Vagina (tissue), 2 donors: ENCODE measurements around the gene GJD3. TPM values are rescaled to one million over a fixed set of nuclear protein-coding genes. Genes with fewer than 3 reads are reported as not detected.

ENCODE experiments used
- DNase-seq, 2 donors: peaks; one replicate each; pipeline ENCODE4 v3.0.0-alpha.2; 2017; ENCODE audit errors: extremely low spot score in 2 of 2
- H3K27ac ChIP-seq: fragments of 200-600 bp; sonication (generic); one replicate; pipeline ENCODE4 v1.5.1; 2019
- H3K27me3 ChIP-seq: fragments of 200-600 bp; sonication (generic); one replicate; pipeline ENCODE4 v1.5.1; 2019
- H3K36me3 ChIP-seq, 2 donors: fragments of 200-600 bp; sonication (generic); one replicate each; pipeline ENCODE4 v1.5.1; 2017 to 2019
- H3K4me1 ChIP-seq: fragments of 200-600 bp; sonication (generic); one replicate; pipeline ENCODE4 v1.5.1; 2019
- H3K4me3 ChIP-seq, 2 donors: fragments of 200-600 bp; sonication (generic); 1 replicate in 1 of 2; 2 replicates in 1 of 2; pipeline ENCODE4 v1.5.1; 2016 to 2019
- H3K9me3 ChIP-seq: fragments of 200-600 bp; sonication (generic); one replicate; pipeline ENCODE4 v1.5.1; 2019
- POLR2A ChIP-seq, 2 donors: fragments of 450-650 bp; IDR thresholded peaks; one replicate each; pipeline ENCODE4 v1.6.1; 2017; ENCODE audit warnings: antibody characterized with exemption in 2 of 2, mild to moderate bottlenecking in 2 of 2, moderate library complexity in 2 of 2
- POLR2AphosphoS5 ChIP-seq, 2 donors: sonication (generic); formaldehyde crosslinking; IDR thresholded peaks; one replicate each; pipeline ENCODE4 v1.9.0; 2017; ENCODE audit warnings: antibody characterized with exemption in 2 of 2, mild to moderate bottlenecking in 2 of 2, low read depth in 1 of 2; ENCODE audit not compliant: insufficient read depth in 1 of 2
- intact Hi-C: fragments of 100-400 bp; cut with DNase I; formaldehyde crosslinking; loops from one replicate; pipeline ENCODE4 v1.15.1; 2023
- total RNA-seq: library from RNA; depleted of rRNA; stranded (reverse); fragments of >200 nt; gene quantifications from one replicate; pipeline ENCODE4 v1.2.3, GENCODE V29; 2016
- TF ChIP-seq, protein P1 (sequence below), 3 experiments: fragments of 450-650 bp in 2 of 3; fragments of 200-600 bp in 1 of 3; sonication (generic) in 1 of 3; IDR thresholded peaks; one replicate each; pipeline ENCODE4 v1.5.1; 2017 to 2019; ENCODE audit warnings: antibody characterized with exemption in 3 of 3, mild to moderate bottlenecking in 2 of 3, moderate library complexity in 2 of 3

The GJD3 gene
- total RNA-seq, 1 donor from 2014 or later: 12.0 TPM

DNA sequence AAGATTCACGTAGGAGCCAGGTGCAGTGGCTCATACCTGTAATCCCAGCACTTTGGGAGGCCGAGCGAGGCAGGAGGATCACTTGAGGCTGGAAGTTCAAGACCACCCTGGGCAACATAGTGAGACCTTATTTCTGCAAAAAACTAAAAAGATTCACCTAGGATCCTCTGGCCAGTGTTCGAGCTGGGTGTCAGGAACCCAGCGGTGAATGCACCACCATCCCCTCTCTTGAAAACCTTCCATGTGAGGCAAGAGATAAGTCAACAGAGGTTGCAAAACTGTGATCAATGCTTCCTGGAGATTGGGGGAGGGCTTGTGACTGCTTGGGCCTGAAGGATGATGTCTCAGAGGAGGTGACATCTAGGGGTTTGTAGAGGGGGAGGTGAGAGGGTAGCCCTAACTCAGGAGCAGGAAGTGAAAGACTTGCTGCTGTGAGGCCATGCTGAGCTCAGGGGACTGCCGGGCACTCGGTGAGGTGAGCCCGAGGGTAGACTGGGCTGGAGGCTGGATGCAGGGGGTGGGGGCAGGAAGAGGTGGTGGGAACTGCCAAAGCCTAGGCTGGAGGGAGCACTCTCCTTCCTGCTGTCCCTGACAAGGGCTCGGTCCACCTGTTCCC lies 11.7 kb downstream of the GJD3 start:
- peaks cover 3 to 45% of the 10 kb centered on the region in 2 donors for H3K36me3 ChIP-seq
- H3K4me1 ChIP-seq: peaks cover 52% of the 10 kb centered on the region
- H3K27me3 ChIP-seq: no peaks in the 10 kb centered on the region
- TF ChIP-seq, protein P1, sequence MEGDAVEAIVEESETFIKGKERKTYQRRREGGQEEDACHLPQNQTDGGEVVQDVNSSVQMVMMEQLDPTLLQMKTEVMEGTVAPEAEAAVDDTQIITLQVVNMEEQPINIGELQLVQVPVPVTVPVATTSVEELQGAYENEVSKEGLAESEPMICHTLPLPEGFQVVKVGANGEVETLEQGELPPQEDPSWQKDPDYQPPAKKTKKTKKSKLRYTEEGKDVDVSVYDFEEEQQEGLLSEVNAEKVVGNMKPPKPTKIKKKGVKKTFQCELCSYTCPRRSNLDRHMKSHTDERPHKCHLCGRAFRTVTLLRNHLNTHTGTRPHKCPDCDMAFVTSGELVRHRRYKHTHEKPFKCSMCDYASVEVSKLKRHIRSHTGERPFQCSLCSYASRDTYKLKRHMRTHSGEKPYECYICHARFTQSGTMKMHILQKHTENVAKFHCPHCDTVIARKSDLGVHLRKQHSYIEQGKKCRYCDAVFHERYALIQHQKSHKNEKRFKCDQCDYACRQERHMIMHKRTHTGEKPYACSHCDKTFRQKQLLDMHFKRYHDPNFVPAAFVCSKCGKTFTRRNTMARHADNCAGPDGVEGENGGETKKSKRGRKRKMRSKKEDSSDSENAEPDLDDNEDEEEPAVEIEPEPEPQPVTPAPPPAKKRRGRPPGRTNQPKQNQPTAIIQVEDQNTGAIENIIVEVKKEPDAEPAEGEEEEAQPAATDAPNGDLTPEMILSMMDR (IDR thresholded peaks at IDR 0.05): no peak
- TF ChIP-seq POLR2AphosphoS5 (IDR thresholded peaks at IDR 0.05; ENCODE audit: insufficient read depth in 1 of 2, low read depth in 1 of 2): no peak
- DNase-seq: no peak
- H3K9me3 ChIP-seq: no peaks in the 10 kb centered on the region
- no peak overlapping the region for H3K4me3 ChIP-seq
- H3K27ac ChIP-seq: no peak overlapping the region
- intact Hi-C loops: no loop called here

DNA sequence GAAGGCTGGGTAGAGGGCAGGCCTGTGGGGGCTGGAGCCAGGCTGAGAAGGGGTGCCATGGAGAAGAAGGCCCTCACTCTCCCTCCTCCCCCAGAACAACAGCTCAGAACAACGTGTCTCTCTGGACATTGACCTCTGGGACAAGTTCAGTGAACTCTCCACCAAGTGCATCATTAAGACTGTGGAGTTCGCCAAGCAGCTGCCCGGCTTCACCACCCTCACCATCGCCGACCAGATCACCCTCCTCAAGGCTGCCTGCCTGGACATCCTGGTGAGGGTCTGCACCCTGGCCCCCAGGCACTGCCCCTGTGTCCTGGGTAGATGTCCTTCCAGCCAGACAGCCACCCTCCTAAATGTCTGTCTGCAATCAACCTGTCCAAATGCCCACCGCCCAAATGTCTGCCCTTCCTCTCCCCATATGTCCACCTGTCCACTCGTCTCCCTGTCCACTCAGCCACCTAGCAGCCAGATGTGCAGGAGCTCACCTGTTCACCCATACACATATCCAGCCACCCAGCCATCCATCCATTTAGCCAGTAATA lies 12.2 kb downstream of the GJD3 start:
- peaks cover 58% of the 10 kb centered on the region for H3K4me1 ChIP-seq
- no peak overlapping the region for H3K27ac ChIP-seq
- peak in 1 of 2 donors; percentile 87 for DNase-seq
- TF ChIP-seq POLR2AphosphoS5 (IDR thresholded peaks at IDR 0.05; ENCODE audit: insufficient read depth in 1 of 2, low read depth in 1 of 2) (no peak), POLR2A (IDR thresholded peaks at IDR 0.05) (no peak)
- TF ChIP-seq, protein P1 (IDR thresholded peaks at IDR 0.05): no peak
- intact Hi-C loops: no loop called here
- no peak overlapping the region for H3K4me3 ChIP-seq
- peaks cover 3 to 45% of the 10 kb centered on the region in 2 donors for H3K36me3 ChIP-seq
- H3K9me3 ChIP-seq: no peaks in the 10 kb centered on the region
- no peaks in the 10 kb centered on the region for H3K27me3 ChIP-seq

DNA sequence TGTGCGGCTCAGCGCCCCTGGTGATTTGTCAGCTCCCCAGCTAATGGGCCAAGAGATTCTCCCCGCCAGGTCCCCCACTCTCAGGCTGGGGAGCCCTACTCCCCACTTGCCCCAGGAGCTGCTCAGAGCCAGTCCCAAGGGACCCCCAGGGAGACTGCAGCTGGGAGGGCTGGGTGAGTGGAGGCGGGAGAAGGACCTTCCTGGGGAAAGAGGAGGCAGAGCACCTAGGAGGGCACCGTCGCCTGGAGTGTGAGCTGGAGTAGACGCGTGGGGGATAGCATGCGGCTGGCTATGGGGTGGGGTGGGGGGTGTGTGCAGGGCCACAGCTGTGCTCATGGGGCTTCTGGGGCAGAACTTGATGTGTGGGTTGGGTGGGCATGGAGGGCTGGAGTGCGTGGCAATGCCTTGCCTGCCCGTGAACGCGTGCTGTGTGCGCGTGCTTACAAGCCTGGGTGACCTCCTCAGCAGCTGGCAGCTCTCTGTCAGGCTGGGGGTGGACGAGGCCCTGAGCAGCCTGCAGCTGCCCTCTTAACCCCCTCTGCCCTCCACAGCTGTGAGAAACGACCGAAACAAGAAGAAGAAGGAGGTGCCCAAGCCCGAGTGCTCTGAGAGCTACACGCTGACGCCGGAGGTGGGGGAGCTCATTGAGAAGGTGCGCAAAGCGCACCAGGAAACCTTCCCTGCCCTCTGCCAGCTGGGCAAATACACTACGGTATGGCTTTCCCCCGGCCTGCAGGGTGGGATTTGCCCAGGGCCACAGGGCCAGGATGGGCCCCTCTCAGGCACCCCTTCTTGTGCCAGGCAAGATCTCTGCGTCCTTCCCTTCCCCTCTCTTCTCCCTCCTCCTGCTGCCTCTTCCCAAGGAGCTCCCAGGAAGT lies 12.9 kb downstream of the GJD3 start:
- Histone ChIP-seq H3K27ac (no peak overlapping the region), H3K9me3 (no peaks in the 10 kb centered on the region), H3K36me3 (peaks cover 3 to 45% of the 10 kb centered on the region in 2 donors), H3K4me3 (no peak overlapping the region), H3K4me1 (peaks cover 65% of the 10 kb centered on the region), H3K27me3 (no peaks in the 10 kb centered on the region)
- intact Hi-C loops: no loop called here
- TF ChIP-seq POLR2A (IDR thresholded peaks at IDR 0.05) (no peak), POLR2AphosphoS5 (IDR thresholded peaks at IDR 0.05; ENCODE audit: insufficient read depth in 1 of 2, low read depth in 1 of 2) (no peak)
- TF ChIP-seq, protein P1 (IDR thresholded peaks at IDR 0.05): no peak
- no peak for DNase-seq

DNA sequence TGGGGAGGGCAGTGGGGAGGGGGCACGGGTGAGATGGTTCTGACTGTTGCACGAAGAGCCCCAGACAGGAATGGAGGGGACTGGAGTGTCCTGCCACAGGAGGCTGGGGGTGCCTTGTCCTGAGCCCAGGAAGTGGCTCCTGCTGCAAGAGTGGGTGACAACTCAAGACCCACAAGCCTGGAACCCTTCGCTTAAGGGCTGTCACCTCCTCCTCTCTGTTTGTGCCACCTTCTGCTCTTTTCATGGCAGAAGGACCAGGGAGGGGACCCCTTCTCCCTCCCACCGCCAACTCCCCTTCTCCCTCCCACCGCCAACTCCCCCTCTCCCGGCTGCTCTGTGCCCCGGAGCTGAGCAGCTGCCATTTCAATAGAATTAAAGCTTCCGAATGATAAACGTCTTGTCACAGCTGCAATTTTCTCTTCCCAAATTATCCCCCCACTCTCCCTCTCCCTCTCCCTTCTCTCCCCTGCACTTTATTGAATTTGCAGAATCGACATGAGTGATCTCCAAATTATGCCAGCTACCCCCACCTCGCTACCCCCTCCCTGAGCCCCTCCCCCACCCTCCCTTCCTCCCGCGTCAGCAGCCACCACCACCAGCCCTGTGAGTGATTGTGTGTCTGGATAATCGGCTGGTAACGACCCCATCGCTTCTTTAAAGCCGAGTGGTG lies 13.7 kb downstream of the GJD3 start:
- H3K27me3 ChIP-seq: no peaks in the 10 kb centered on the region
- peaks cover 68% of the 10 kb centered on the region for H3K4me1 ChIP-seq
- no peak for DNase-seq
- intact Hi-C loops: no loop called here
- peaks cover 3 to 41% of the 10 kb centered on the region in 2 donors for H3K36me3 ChIP-seq
- H3K4me3 ChIP-seq: no peak overlapping the region
- H3K9me3 ChIP-seq: no peaks in the 10 kb centered on the region
- H3K27ac ChIP-seq: peak overlapping the region; percentile 97
- TF ChIP-seq POLR2A (IDR thresholded peaks at IDR 0.05): no peak
- TF ChIP-seq, protein P1 (IDR thresholded peaks at IDR 0.05): no peak
- TF ChIP-seq POLR2AphosphoS5 (IDR thresholded peaks at IDR 0.05; ENCODE audit: insufficient read depth in 1 of 2, low read depth in 1 of 2): no peak
